SIG-M5 treated with dmso at 0.1 percent for 504 hours (cell line): ENCODE results near the gene CCNB1.
A peak's percentile ranks its signal among the peaks of the same experiment; 100 is the strongest.
"Not testable (repeated sequence)": the region's sequence is repeated elsewhere in the genome, so short reads cannot be mapped to it uniquely, and the experiment has no call there.

Experiments used
- DNase-seq: peaks from one replicate; lab custom pipeline; 2025; ENCODE audit not compliant: unreplicated experiment; lab: John Stamatoyannopoulos, UW

The CCNB1 gene

GRCh38 chr5:69166686-69167492 is at the start of gene CCNB1:
Gene CCNB1 (plus strand): TSS chr5:69167150. CDS start chr5:69167263, 113 bp downstream.
- peak; percentile 99 for DNase-seq

- no peak for DNase-seq
These were observed 37.5 kb upstream of the CCNB1 start for GRCh38 chr5:69129413-69129812.

GRCh38 chr5:69130241-69130640 is 36.7 kb upstream of the CCNB1 start:
- no peak for DNase-seq

- no peak for DNase-seq
These were observed 35.6 kb upstream of the CCNB1 start for GRCh38 chr5:69131304-69131703.

GRCh38 chr5:69134126-69134525 is 32.8 kb upstream of the CCNB1 start:
- DNase-seq, result no peak

GRCh38 chr5:69136293-69136692 is 30.7 kb upstream of the CCNB1 start:
- DNase-seq, result peak; percentile 81

- DNase-seq, result not testable (repeated sequence)
These were observed 29.7 kb upstream of the CCNB1 start for GRCh38 chr5:69137208-69137607.

- DNase-seq, result no peak
These were observed 29.1 kb upstream of the CCNB1 start for GRCh38 chr5:69137807-69138206.

GRCh38 chr5:69138766-69139165 is 28.2 kb upstream of the CCNB1 start:
- DNase-seq, result no peak

GRCh38 chr5:69140239-69140638 is 26.7 kb upstream of the CCNB1 start:
- not testable (repeated sequence) for DNase-seq

GRCh38 chr5:69140827-69141226 is 26.1 kb upstream of the CCNB1 start:
- no peak for DNase-seq

GRCh38 chr5:69148576-69148975 is 18.4 kb upstream of the CCNB1 start:
- not testable (repeated sequence) for DNase-seq

- DNase-seq, result no peak
These were observed 17.8 kb upstream of the CCNB1 start for GRCh38 chr5:69148981-69149675.

- no peak for DNase-seq
These were observed 17.3 kb upstream of the CCNB1 start for GRCh38 chr5:69149676-69150010.

GRCh38 chr5:69152731-69153130 is 14.2 kb upstream of the CCNB1 start:
- DNase-seq, result peak; percentile 90

GRCh38 chr5:69156456-69156855 is 10.5 kb upstream of the CCNB1 start:
- no peak for DNase-seq

GRCh38 chr5:69158039-69158438 is 8.9 kb upstream of the CCNB1 start:
- no peak for DNase-seq

- DNase-seq, result no peak
These were observed 6.3 kb upstream of the CCNB1 start for GRCh38 chr5:69160651-69161050.

GRCh38 chr5:69167493-69167855 is 524 bp downstream of the CCNB1 start:
- DNase-seq, result no peak

GRCh38 chr5:69167929-69168328 is 979 bp downstream of the CCNB1 start:
- DNase-seq, result no peak

- DNase-seq, result no peak
These were observed 3.5 kb downstream of the CCNB1 start for GRCh38 chr5:69170495-69170894.

GRCh38 chr5:69170969-69171368 is 4.0 kb downstream of the CCNB1 start:
- no peak for DNase-seq
